Heart left ventricle (tissue), 13 donors: Measurements from ENCODE around the gene IGFBP6.

Source experiments
- CTCF ChIP-seq, 12 donors: fragments of 200-600 bp; sonication (generic) in 4 of 12; IDR thresholded peaks; one replicate each; pipeline versions ENCODE4 v1.5.0 to v1.8.0; 2018 to 2022; ENCODE audit warnings: antibody characterized with exemption in 12 of 12, mild to moderate bottlenecking in 5 of 12
- POLR2A ChIP-seq, 2 donors: fragments of 450-650 bp; IDR thresholded peaks; one replicate each; pipeline ENCODE4 v1.6.1; 2017; ENCODE audit warnings: antibody characterized with exemption in 2 of 2, mild to moderate bottlenecking in 2 of 2, moderate library complexity in 2 of 2
- donor health status: ischemic (EF 13 %, LVEDD 7.1; RV severe dilation, severe dysfunction).
- donor health status: DM: no; HTN: yes; CAD: no.
- donor health status: DM: no; HTN: no; CAD: no.
- donor health status: ischemic (EF 25% LVEDD 6.9; RV normal size, moderate dysfunction).
- donor health status: ischemic (EF 25% LVEDD 5.7; RV mildly dilated, moderate dysfunction).
- donor health status: ischemic (EF 35%, LVEDD 5.7; RV mildly dilated, moderate dysfunction).
- donor health status: nonischemic (EF 11% LVEDD 7.7; RV severe dilation, severe dysfunction).
- donor health status: DM: yes; HTN: yes; CAD: no.
- donor health status: PGD.
- donor health status: ischemic (EF 29% LVEDD 5.4; RV normal size, mild dysfunction).
- donor health status: nonischemic (EF 23%, LVEDD 6.1; RV moderate dilation, normal function).

DNA sequence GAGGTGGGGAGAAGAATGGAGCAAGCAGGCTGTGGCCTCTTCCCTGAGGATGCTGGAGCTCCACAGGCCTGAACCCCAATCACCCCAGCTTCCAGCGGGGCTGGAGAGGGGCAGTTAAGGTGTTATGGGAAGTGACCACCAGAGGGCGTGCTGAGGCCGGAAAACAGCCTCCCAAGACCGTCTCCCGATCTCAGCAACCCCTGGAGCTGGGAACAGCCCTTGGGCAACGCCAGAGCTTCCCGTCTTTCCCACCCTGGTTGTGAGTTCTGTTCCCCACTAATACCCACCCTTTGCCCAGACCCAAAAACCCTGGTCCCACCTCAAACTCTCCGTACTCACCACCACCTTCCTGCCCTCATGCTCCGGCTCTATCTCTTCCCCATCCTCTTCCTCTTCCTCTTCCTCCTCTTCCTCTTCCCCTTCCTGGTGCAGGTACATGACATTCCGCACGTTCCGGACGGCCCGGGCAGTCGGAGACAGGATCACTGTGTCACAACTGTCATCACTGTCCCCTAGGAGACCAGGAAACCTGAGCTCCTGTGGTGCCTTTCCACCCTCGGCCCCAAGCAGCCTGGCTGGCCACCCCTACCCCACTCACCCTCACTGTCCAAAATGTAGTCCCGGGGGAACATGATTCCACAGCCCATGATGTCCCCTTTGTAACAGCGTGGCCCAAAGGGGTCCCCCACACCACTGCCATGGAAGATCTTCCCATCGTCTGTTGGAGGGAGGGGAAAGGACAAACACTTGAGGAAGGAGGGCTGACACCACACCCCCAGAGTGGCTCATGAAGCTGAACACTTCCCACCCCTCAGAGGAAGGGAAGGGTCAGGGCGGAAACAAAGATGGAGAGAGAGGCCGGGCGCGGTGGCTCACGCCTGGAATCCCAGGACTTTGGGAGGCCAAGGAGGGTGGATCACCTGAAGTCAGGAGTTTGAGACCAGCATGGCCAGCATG, 31.2 kb upstream of the IGFBP6 start:
- TF ChIP-seq CTCF (IDR thresholded peaks at IDR 0.05) (peak; percentile 86 to 95 (median 91)), POLR2A (IDR thresholded peaks at IDR 0.05) (no peak)
